MCF 10A (cell line): Measurements from ENCODE around the gene OTUD1. TPM values are rescaled to one million over a fixed set of nuclear protein-coding genes. Genes with fewer than 3 reads are reported as not detected.
A peak's percentile ranks its signal among the peaks of the same experiment; 100 is the strongest.

Experiments
- BruUV-seq: library from RNA; stranded (reverse); fragments of 400-500 nt; replicated peaks from 2 replicates; lab custom pipeline; 2021; lab: Mats Ljungman, UMichigan
- CTCF ChIA-PET: fragments of 300-600 bp; sonication (Branson Sonifier 250); formaldehyde crosslinking; extraction: SDS; loops from one replicate; lab custom pipeline; 2021; ENCODE audit warnings: antibody characterized with exemption, inconsistent platforms; lab: Yijun Ruan, JAX
- POLR2A ChIA-PET: fragments of 300-600, 350-650 bp; sonication (Branson Sonifier 250); formaldehyde crosslinking; extraction: SDS; loops from one replicate; lab custom pipeline; 2020; ENCODE audit warnings: antibody characterized with exemption, inconsistent platforms; lab: Yijun Ruan, JAX
- DNase-seq: peaks from one replicate; pipeline ENCODE4 v3.0.0-alpha.2; 2018; ENCODE audit not compliant: unreplicated experiment
- H3K27ac Mint-ChIP-seq: one replicate; pipeline ENCODE4 v1.8.0; 2022; ENCODE audit warnings: mild to moderate bottlenecking, low read depth, mixed read lengths; ENCODE audit not compliant: unreplicated experiment
- H3K27me3 Mint-ChIP-seq: one replicate; pipeline ENCODE4 v1.8.0; 2022; ENCODE audit warnings: mixed read lengths; ENCODE audit not compliant: insufficient read depth, unreplicated experiment
- H3K36me3 Mint-ChIP-seq: one replicate; pipeline ENCODE4 v1.8.0; 2022; ENCODE audit warnings: mild to moderate bottlenecking, moderate library complexity, mixed read lengths; ENCODE audit not compliant: insufficient read depth, unreplicated experiment
- H3K4me1 Mint-ChIP-seq: one replicate; pipeline ENCODE4 v1.8.0; 2022; ENCODE audit warnings: mixed read lengths; ENCODE audit not compliant: insufficient read depth, unreplicated experiment
- H3K4me3 Mint-ChIP-seq: one replicate; pipeline ENCODE4 v1.8.0; 2022; ENCODE audit warnings: mild to moderate bottlenecking, moderate library complexity, mixed read lengths; ENCODE audit not compliant: unreplicated experiment
- H3K9me3 Mint-ChIP-seq: one replicate; pipeline ENCODE4 v1.8.0; 2022; ENCODE audit warnings: mixed read lengths; ENCODE audit not compliant: unreplicated experiment
- CTCF ChIP-seq: fragments of 200-600 bp; IDR thresholded peaks from one replicate; pipeline ENCODE4 v1.8.0; 2022; ENCODE audit warnings: antibody characterized with exemption, mild to moderate bottlenecking; ENCODE audit not compliant: unreplicated experiment
- intact Hi-C: fragments of 100-400 bp; cut with micrococcal nuclease; formaldehyde crosslinking; loops from 2 replicates; pipeline ENCODE4 v1.14.1; 2022
- total RNA-seq: library from RNA; stranded (reverse); gene quantifications from 2 replicates; pipeline ENCODE4 v1.2.3, GENCODE V29; 2022

OTUD1 gene
- total RNA-seq, 1 experiment from 2014 or later = 14.9 TPM

- peaks cover 15% of the 10 kb centered on the region for H3K4me1 Mint-ChIP-seq
- no peak for TF ChIP-seq CTCF
- BruUV-seq = no TSS peak
- CTCF ChIA-PET = interaction anchor here (0.6 to 1.5 kb wide), 5 partner anchors 17 to 341 kb away, joined by 3 to 4 read pairs (median 3); no protein-coding TSS in a partner anchor
- no peaks in the 10 kb centered on the region for H3K36me3 Mint-ChIP-seq
- H3K27ac Mint-ChIP-seq = peak overlapping the region; percentile 39
- intact Hi-C loops = no loop called here
- POLR2A ChIA-PET = interaction anchor here (0.7 to 1.4 kb wide), 5 partner anchors 12 to 73 kb away, joined by 3 to 6 read pairs (median 4); no protein-coding TSS in a partner anchor
- no peaks in the 10 kb centered on the region for H3K9me3 Mint-ChIP-seq
- no peaks in the 10 kb centered on the region for H3K27me3 Mint-ChIP-seq
- no peak overlapping the region for H3K4me3 Mint-ChIP-seq
- DNase-seq = peak; percentile 48
These were observed 6.2 kb upstream of the OTUD1 start for GRCh38 chr10:23432639-23433038.

GRCh38 chr10:23433701-23434100 lies 5.2 kb upstream of the OTUD1 start:
- ChIA-PET POLR2A (interaction anchor here (0.9 kb wide), 1 partner anchor 101 kb away, joined by 3 read pairs; no protein-coding TSS in a partner anchor), CTCF (interaction anchor here (0.6 to 1.5 kb wide), 3 partner anchors 13 to 118 kb away, joined by 3 to 4 read pairs (median 3); no protein-coding TSS in a partner anchor)
- no peak for DNase-seq
- Mint-ChIP-seq H3K27ac (no peak overlapping the region), H3K9me3 (no peaks in the 10 kb centered on the region), H3K4me3 (no peak overlapping the region), H3K36me3 (no peaks in the 10 kb centered on the region), H3K4me1 (peaks cover 15% of the 10 kb centered on the region), H3K27me3 (no peaks in the 10 kb centered on the region)
- TF ChIP-seq CTCF = no peak
- BruUV-seq = no TSS peak
- intact Hi-C loops = no loop called here

GRCh38 chr10:23435378-23435777 lies 3.5 kb upstream of the OTUD1 start:
- CTCF ChIA-PET = interaction anchor here (1.1 kb wide), 1 partner anchor 86 kb away, joined by 3 read pairs; no protein-coding TSS in a partner anchor
- Mint-ChIP-seq H3K9me3 (no peaks in the 10 kb centered on the region), H3K27me3 (no peaks in the 10 kb centered on the region), H3K27ac (no peak overlapping the region), H3K36me3 (no peaks in the 10 kb centered on the region), H3K4me3 (no peak overlapping the region), H3K4me1 (peaks cover 15% of the 10 kb centered on the region)
- no TSS peak for BruUV-seq
- POLR2A ChIA-PET = interaction anchor here (1.1 kb wide), 1 partner anchor 37 kb away, joined by 4 read pairs; no protein-coding TSS in a partner anchor
- intact Hi-C loops = no loop called here
- DNase-seq = no peak
- TF ChIP-seq CTCF = no peak

DNA sequence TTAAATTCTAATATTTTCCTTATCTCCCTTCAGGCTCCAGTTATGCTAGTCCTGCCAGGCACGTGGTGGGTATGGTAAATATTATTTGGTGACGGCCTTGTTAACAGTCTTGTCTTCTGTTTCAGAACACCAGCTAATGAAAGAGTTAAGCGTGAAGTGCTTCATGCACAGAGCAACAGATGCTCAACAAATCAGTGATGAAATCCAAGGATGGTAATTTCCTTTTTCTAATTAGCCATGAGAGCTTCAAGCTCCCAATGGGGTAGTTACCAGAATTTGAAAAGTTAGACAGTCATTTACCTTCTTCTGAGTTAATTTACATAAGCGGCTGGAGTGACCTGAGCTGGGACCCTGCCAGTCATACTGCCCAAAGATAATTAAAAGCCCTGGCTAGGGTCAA lies 1.9 kb upstream of the OTUD1 start:
- Mint-ChIP-seq H3K9me3 (no peaks in the 10 kb centered on the region), H3K4me1 (peaks cover 17% of the 10 kb centered on the region), H3K4me3 (no peak overlapping the region), H3K36me3 (no peaks in the 10 kb centered on the region), H3K27ac (no peak overlapping the region), H3K27me3 (no peaks in the 10 kb centered on the region)
- no TSS peak for BruUV-seq
- CTCF ChIA-PET = interaction anchor here (0.5 to 1.8 kb wide), 3 partner anchors 107 to 122 kb away, joined by 3 to 6 read pairs (median 3); no protein-coding TSS in a partner anchor
- intact Hi-C loops = no loop called here
- POLR2A ChIA-PET = interaction anchor here (1.2 to 4.8 kb wide), 3 partner anchors 48 to 91 kb away, joined by 3 to 32 read pairs (median 23); partner anchors contain the start of gene C10orf67
- TF ChIP-seq CTCF = no peak
- DNase-seq = no peak
